Pulmonary artery endothelial cell (primary cell): Measurements from ENCODE around the gene ZFAND3. TPM values are rescaled to one million over a fixed set of nuclear protein-coding genes. Genes with fewer than 3 reads are reported as not detected.

Experiments
- DNase-seq: peaks from one replicate; pipeline ENCODE4 v3.0.0-alpha.2; 2011; ENCODE audit warnings: low read depth, low spot score
- total RNA-seq: library from RNA; depleted of rRNA; stranded (reverse); fragments of >200 nt; gene quantifications from 2 replicates; pipeline ENCODE4 v1.2.3, GENCODE V29; 2014

ZFAND3 gene
- total RNA-seq, 1 donor from 2014 or later: 23.5 TPM

DNA sequence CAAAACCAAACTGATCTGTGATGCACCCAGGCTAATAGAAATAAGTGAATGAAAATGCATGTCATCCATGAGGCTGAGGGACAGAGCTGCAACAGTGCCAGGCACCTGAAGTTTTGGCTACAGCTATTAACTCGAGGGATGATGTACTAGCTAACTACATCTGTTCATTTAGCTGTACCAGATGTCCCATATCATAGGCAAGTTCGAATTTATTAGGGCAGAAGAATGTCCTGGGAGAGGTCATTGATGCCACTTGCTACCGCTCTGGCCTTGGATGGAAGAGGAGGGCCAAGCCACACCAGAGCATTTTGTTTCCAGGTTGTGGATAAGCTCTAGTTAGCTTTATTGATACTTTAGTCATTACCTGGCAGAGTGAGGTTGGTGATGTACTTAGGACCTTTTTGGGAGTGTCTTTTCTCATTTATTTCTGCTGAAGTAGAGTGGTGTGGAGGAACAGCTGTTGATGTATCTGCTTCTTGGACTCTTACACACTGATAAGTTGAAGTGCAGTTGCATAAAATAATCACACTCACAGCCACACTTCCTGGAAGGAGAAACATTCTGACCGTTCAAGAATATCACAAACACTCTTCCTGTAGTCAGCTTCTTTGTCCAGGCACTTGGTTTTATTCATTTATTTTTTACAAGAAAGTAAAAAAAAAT lies 8.2 kb downstream of the ZFAND3 start:
- no peak for DNase-seq

DNA sequence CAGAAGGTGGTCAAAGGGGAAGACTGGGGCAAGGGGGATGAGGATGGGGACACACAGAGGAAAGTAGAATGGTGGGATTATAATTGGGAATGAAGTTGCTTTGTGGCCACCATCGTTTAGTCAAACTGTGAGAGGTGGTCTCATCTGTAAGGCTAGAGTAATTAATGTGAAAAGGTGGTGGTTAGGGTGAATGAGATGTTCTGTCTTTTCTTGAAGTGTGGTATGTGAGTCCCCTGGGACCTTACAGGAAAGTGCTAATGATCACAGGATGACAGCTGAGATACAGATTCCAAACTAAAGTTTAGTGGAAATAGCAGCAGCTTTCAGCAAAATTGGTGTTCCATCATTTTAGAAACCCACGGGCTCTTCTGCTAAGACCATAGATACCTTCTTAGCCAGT lies 10.7 kb downstream of the ZFAND3 start:
- no peak for DNase-seq

DNA sequence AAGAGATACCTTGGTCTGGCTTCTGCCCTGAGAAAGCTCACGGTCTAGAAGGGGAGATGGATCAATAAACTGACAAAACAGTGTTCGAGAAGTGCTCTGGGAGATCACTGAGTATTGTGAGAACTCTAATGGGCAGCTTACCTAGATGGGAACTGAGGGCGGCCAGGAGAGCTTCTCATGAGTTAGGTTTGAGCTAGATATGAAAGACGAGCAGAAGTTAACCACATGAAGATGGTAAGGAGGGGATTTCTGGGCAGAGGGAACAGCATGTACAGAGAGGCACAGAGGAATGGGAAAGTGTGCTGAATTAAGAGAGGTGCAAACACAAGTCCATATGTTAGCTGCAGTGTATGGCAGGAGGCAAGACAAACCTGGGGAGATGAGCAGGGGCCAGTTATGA lies 11.9 kb downstream of the ZFAND3 start:
- DNase-seq: no peak

DNA sequence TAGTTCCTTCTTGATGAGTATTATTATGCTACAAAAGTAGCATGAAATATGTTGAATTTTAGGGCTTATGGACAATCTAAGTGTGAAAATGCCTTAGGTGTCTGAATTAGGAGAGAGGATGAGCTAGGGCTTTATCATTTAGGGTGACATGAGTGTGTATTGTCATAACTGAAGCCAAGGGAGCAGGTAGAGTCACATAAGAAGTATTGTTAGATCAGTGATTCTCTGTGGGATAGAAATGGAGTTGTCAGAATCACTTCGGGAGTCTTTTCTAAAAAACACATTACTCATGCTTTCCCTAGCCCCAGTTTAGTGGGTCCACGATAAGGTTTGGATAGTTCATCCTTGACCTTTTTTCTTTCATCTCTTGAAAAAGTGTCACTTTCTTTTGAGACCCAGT lies 16.4 kb downstream of the ZFAND3 start:
- no peak for DNase-seq

DNA sequence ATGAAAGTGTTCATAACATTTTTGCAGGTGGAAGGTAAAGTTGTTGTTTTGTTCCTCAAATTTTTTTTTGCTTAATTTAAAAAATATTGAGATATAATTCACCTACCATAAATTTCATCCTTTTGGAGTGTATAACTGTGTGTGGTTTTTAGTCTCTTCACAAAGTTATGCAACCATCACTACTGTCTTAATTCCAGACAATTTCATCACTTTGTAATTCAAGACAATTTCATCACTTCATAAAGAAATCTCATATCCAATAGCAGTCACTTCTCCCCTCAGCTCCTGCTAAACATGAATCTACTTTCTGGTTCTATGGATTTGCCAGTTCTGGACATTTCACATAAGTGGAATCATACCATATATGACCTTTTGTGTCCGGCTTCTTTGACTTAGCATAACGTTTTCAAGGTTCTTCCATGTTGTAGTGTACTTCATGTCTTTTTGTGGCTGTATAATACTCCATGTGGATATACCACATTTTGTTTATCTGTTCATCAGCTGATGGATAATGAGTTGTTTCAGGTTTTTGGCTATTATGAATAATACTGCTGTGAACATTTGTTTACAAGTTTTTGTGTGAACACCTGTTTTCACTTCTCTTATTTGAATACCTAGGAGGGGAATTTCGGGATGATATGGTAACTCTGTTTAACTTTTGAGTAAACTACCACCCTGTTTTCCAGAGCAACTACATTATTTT lies 18.8 kb downstream of the ZFAND3 start:
- no peak for DNase-seq

DNA sequence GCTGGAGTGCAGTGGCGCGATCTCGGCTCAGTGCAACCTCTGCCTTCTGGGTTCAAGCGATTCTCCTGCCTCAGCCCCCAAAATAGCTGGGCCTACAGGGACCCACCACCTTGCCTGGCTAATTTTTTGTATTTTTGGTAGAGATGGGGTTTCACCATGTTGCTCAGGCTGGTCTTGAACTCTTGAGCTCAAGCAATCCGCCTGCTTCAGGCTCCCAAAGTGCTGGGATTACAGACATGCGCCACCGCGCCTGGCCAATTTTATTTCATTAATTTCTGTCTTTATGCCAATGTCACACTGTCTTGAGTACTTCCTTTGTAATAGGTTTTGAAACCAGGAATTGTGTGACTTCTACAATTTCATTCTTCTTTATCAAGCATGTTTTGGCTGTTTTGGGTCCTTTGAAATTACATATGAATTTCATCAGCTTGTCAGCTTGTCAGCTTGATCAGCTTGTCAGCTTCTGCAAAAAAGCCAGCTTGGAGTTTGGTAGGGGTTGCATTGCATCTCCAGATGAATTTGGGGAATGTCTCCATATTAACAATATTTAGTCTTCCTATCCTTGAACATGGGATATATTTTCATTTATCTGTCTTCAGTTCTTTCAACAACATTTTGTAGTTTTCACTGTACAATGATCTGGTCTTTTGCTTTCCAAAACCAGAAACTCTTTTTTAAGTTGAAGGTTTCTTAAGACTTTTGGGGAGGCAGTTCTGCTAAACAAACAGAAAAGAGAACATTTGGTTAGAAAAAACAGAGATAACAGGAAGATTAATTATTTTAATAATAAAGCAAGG lies 20.8 kb downstream of the ZFAND3 start:
- no peak for DNase-seq

DNA sequence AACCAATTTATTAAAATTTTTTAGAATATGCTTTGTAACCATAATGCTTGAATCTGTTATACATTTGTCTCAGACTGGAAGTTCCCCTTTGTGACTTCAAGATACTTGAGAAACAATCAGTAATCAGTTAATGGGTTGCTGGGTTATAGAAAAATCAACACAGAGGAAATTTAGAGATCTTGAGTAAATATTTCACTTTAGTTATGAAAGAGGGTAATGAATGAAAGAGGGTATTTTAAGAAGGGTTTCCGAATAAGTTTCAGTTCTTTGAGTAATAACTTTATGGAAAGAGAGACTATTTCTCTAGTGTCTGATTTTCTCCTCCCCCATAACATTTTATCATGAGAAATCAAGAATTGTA lies 21.4 kb downstream of the ZFAND3 start:
- no peak for DNase-seq

DNA sequence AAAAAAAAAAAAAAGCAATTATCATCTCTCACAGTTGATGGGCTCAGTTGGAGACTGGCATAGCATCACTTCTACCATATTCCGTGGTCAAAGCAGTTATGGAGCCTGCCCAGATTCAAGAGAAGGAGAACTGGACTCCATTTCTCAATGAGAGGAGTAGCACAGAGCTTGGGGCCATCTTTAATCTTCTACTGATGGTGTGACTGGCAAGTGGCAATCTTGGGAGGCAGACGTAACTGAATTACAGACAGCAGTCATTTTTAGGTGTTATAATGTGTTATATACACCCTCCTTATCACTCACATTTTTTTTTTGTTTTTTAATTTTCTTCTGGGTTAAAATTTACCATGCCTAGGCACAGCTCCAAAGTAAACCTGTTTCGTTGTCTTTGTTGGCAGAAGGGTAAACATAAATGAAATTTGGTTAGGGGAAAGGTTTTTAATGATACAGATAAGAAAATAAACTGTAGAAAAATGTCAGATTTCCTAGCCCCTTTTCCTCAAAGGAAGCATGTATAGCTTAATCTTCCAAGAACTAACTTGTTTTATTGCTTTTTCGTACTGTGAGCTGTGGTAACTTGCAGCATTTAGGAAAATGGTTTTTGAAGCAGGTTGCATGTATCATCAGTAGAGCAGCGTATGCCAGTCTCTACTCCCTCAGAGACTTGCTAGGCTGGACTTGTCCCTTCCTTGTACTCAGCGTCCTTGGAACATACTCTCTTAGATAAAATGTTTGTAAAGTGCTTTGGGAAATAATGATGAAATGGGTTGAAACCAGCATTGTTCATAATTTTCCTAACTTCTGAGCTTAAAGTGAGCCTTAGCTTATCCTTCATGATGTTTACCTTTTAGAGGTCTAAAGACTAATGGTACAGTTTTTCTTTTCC lies 25.7 kb downstream of the ZFAND3 start:
- no peak for DNase-seq

DNA sequence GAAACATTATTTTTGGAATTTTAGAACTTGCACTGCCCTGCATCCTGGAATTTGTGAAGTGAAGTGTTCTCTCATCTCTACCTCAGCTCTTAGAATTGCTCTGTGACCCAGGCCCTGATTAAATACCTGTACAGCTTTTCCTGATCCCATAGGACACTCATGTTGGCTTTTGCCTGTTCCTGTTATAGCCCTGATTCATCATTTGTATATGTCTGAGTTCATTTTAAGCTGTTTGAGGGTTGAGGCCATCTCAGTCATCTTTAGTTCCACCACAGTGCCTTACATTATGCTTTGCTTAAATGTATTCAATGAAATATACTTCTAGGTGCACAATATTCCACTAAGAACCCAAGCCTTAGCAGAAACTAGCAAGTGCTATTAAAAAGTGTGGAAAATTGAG lies 26.4 kb downstream of the ZFAND3 start:
- no peak for DNase-seq

DNA sequence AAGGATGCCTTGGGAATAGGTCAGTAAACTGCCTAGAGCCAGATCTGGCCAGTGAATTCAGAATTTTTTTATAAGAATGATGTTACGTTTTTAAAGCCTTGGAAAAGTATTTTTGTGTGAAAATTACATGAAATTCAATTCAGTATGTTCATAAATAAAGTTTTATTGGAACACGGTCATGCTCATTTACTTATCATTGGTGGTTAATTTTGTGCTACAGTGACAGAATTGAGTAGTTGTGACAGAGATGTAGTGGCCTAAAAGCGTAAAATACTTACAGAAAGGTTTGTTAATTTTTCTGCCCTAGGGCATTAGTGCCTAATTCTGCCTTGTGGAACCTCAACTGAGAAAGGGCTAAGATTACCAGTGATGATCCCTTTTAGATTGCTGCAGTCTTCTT lies 28.2 kb downstream of the ZFAND3 start:
- no peak for DNase-seq

DNA sequence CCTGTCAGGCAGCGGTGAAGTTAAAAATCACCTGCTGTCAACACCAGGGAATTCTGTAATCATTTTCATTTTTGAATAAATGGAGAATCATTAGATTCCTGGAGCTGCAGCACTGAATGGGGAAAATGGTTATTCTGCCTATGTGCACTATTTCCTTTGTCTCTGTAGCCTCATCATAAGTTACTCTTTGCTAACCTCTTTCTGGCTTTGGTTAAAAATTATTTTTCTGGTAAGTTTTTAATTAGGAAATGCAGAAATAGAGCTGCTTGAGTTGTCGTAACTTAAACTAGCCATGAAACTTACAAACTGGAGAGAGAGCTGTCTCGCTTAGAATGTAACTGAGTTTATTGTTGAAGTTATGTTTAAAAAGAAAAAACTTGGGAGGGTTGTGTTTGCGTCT lies 28.8 kb downstream of the ZFAND3 start:
- no peak for DNase-seq

DNA sequence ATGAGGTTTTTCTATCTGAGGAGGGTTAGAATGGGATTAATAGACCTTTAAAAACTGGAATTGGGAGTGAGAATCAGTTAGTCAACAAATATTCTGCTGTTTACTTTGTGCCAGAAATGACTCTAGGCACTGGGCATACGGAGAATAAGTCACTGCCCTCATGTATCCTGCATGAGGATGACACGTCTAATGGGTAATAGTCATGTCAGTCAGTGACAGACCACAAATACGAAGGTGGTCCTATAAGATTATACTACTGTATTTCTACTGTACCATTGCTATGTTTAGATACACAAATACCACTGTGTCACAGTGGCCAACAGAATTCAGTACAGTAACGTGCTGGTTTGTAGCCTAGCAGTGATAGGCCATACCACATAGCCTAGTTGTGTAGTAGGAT lies 30.7 kb downstream of the ZFAND3 start:
- DNase-seq: no peak

DNA sequence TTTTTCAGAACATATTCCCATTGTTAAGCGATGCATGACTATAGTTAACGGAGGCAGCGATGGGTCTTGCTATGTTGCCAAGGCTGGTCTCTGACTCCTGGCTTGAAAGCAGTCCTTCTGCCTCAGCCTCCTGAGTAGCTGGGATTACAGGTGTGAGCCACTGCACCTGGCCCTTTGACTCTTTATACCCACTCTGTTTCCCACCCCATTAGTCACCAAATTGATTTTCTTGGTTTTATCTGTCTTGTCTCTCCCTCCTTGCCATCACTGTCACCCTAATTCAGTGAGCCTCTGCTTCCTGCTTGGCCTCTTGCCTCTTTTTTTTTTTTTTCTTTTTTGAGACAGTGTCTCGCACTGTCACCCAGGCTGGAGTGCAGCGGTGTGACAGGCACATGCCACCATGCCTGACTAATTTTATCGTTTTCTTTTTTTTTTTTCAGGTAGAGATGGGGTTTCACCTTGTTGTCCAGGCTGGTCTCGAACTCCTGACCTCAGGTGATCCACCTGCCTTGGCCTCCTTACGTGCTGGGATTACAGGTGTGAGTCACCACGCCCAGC lies 31.3 kb downstream of the ZFAND3 start:
- no peak for DNase-seq

DNA sequence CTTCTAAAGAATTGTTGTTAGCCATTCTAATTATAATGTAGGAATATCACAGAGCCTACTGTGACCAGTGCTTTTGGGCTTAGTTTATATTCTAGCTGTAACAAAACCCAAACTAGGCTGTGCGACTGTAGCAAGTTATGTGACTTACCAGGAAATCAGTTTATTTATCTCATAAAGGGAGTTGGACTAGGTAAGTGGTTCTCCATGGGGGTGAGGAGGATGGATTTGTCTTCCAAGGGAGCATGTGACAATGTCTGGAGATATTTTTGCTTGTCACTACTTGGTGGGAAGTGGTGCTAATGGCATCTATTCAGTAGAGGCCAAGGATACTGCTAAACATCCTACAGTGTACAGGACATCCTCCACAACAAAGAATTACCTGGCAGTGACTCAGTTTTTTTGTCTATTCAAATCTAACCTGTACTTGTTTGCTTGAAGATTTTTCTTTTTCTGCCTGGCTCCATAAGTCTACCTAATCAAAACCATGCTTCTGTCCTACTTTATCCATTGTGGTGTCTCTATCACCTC lies 32.5 kb downstream of the ZFAND3 start:
- DNase-seq: no peak

DNA sequence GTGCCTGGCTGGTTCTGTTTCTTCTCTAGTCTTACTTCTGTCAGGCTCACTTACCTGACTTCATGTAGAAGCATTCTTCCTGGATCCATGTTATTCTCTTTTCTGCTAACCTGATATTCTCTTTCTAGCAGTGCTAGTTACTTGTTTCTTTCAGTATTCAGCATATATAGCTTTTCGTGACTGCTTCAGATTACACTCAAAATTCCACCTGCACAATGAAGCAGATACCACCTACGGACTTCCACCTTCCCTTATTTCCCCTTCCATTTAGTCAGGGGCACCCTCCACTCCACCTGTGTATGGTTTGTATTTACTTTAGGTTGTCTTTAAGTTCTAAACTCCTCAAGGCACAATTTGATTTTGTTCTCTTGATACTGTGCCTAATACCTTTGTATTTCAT lies 36.8 kb downstream of the ZFAND3 start:
- no peak for DNase-seq

DNA sequence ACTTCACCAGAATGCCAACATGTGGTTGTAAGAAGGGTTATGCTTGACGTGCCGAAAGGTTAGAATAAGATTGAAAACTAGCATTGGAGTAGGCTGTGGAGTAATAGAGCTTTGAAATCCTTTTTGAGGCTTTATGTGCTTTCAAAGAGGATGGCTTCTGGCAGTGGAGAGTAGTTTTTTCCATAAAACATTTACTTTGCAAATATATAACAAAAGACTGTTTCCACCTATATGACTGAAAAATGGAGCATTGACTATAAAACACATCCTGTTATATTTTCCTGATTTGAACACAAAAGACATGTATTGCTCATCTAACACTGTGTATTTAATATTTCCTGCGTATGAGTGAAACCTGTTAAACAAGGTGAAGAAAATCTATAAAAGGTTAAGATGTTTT lies 38.8 kb downstream of the ZFAND3 start:
- DNase-seq: no peak

DNA sequence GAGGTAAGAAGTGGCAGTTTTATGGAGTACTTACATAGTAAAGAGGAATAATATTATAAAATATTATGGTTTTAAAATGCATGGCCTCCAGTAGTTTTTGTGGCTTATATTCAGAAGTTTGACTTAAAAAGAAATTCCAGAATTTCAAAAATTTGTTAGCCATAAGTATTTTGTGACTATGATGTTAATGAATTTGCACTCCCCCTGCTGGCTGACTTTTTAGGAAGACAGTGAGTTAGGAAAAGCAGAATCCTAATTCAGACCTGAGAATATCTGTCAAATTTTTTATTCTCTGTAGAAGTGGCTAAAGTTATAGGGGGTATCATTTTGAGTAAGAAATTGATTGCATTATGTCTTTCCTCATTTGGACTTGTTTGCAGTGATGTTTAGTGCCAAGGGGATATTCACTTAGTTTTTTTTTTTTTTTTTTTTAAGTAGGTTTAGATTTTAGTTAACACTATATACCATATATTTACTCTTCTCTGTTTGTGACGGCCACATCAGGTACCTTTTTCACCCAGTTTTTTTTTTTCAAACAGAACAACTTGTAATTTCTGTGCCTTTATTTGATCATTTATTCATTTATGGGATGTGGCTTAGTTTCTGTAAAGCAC lies 40.8 kb downstream of the ZFAND3 start:
- DNase-seq: no peak

DNA sequence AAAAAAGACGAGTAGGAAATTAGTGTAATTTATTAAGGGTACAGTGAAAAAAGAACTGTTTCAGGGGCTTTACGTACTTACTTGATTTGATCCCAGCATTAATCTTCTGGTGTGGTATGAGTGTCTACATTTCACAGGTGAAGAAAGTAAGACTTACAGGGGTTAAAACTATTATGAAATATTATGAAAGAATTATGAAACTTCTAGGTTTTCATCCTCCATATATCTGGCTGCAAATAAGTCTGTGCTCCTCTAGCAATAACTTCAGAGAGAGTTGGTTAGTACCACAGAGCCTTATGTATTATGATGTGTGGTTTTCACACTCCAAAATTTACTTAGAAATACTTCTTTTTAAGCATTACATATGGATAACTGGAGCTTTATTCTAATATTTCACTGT lies 41.9 kb downstream of the ZFAND3 start:
- DNase-seq: no peak

DNA sequence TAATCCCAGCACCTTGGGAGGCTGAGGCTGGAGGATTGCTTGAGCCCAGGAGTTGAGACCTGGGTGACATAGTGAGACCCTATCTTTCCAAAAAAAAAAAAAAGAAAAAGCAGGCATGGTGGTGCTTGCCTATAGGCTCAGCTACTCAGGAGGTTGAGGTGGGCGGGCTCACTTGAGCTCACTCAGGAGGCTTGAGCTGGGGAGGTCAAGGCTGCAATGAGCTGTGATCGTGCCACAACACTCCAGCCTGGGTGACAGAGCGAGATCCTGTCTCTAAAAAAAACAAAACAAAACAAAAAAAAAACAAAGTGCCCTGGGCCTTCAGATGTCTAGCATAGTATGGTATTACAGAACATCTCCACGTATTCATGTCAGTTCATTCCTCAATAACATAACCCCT lies 42.9 kb downstream of the ZFAND3 start:
- no peak for DNase-seq

DNA sequence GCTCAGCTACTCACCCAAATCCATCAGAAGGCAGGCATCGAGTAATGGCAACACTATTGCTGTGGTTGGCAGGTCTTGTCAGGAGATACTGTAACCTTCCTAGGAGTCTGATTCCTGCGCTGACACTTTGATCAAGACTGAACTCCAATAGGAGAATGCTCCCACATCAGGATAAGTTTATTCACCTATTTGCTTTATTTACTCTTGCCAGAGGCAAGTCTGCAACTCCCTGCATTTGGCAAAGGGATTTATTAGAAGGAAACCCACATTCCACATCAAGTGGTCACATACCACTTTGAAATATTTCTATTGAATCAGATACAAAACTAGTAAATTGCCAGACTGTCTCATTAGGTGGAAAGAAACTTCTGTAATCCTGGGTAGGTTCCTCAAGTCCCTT lies 43.5 kb downstream of the ZFAND3 start:
- DNase-seq: no peak

DNA sequence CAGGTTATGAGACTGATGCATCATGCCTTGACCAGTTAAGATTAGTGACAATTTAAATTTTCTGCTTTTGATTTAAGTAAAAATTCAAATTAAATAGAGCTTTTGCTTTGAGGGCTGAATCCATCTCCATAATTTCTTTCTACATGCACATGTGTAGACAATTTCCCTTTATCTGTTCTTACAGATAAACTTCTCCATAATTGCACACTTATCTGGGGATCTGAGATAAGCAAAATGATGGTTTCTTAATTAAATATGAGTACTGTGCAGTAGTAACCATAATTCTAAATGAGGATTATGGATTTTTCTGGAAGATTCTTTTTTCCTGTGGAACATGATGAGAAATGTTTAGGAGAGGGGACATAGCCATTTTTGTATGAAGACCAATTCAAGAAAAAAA lies 44.7 kb downstream of the ZFAND3 start:
- no peak for DNase-seq
